Measurements from ENCODE around the gene PRKCB.

DNA sequence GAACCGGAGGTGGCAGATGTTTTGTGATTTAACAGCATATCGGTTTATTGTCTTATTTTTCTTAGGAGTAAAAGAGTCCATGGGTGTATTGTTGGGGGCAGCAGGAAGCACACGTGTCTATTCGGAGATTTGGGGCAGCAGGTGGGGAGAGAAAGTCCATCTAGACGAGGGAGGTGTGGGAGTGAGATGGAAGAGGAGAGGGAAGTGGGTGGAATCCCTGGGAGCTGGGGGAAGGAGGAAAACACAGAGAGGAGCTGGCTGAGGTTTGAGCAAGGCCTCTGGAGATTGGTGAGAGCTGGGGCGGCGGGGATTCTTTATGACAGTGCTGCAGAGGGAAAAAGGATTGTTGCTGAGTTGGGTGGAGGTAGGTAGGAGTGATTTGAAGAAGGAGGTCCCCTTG, 72.1 kb downstream of the PRKCB start:
- TF ChIP-seq EP300 (conservative IDR thresholded peaks at IDR 0.05; ENCODE audit: poor library complexity, severe bottlenecking): no peak
- no peak for TF ChIP-seq TAF1 (IDR thresholded peaks at IDR 0.05; ENCODE audit: low read depth)
- TF ChIP-seq CTCF (IDR thresholded peaks at IDR 0.05; ENCODE audit: poor library complexity, severe bottlenecking): no peak
- no peak for TF ChIP-seq MXI1 (conservative IDR thresholded peaks at IDR 0.05; ENCODE audit: poor library complexity, severe bottlenecking)
- no peak for TF ChIP-seq POLR2AphosphoS5 (IDR thresholded peaks at IDR 0.05)
- no peak for TF ChIP-seq EZH2 (IDR thresholded peaks at IDR 0.05; ENCODE audit: borderline replicate concordance, insufficient read depth, low read length, poor library complexity, severe bottlenecking)

All from neural cell (in vitro differentiated cells).